ENCODE results near the gene HOXB5.

DNA sequence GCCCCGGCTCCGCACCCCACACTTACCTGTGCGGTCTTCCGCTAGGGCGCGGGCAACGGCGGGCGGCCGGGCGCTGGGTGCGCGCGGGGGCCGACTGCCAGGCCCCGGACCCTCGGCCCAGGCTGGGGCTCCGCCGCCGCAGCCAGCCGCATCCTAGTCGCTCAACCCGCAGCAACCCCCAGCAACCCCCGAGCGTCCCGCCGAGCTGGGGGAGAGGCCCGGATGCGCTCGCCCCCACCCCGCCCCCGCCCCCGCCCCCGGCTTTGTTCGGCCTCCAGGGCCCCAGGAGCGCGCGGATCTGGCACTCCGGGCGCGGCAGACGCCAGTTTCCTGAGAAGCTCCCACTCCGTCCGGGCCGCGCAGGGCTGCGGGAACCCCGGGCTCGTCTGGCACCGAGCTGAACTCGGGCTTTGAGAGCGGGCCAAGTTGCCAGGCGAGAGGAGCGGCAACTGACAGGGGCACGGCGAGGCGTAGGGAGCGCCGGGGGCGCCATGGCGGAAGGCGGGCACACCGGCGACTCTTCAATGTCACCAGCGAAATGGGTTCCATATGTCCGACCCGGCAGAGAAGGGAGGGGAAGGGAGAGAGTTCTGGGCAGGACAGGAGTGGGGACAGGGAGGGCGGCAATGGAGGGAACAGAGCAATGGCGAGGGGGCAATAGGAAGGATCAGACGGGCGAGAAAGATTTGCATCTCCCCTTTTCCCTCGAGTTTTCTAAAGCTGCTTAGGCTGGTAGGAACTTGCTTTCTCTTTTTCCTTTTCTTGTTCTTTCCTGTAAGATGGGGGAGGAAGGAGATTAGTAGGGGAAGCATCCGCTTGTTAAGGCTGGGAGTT is 29.2 kb downstream of the HOXB5 start:
- TF ChIP-seq, protein P1, sequence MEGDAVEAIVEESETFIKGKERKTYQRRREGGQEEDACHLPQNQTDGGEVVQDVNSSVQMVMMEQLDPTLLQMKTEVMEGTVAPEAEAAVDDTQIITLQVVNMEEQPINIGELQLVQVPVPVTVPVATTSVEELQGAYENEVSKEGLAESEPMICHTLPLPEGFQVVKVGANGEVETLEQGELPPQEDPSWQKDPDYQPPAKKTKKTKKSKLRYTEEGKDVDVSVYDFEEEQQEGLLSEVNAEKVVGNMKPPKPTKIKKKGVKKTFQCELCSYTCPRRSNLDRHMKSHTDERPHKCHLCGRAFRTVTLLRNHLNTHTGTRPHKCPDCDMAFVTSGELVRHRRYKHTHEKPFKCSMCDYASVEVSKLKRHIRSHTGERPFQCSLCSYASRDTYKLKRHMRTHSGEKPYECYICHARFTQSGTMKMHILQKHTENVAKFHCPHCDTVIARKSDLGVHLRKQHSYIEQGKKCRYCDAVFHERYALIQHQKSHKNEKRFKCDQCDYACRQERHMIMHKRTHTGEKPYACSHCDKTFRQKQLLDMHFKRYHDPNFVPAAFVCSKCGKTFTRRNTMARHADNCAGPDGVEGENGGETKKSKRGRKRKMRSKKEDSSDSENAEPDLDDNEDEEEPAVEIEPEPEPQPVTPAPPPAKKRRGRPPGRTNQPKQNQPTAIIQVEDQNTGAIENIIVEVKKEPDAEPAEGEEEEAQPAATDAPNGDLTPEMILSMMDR (IDR thresholded peaks at IDR 0.05), result no peak
- no peak for TF ChIP-seq POLR2A (IDR thresholded peaks at IDR 0.05)

Data from ovary (tissue), 3 donors.